Ascending aorta (tissue), 2 donors: Measurements from ENCODE around the gene DMXL1. TPM values are rescaled to one million over a fixed set of nuclear protein-coding genes. Genes with fewer than 3 reads are reported as not detected.

ENCODE experiments used
- DNase-seq, 2 donors: peaks; one replicate each; pipeline ENCODE4 v3.0.0-alpha.2; 2019; ENCODE audit warnings: low spot score in 2 of 2
- H3K27ac ChIP-seq, 2 donors: fragments of 200-600 bp; sonication (generic); one replicate each; pipeline ENCODE4 v1.5.1; 2016 to 2017; ENCODE audit warnings: mild to moderate bottlenecking in 1 of 2
- H3K27me3 ChIP-seq: fragments of 200-600 bp; sonication (generic); one replicate; pipeline ENCODE4 v1.5.1; 2017
- H3K36me3 ChIP-seq, 2 donors: fragments of 200-600 bp; sonication (generic); one replicate each; pipeline ENCODE4 v1.5.1; 2016
- H3K4me1 ChIP-seq, 2 donors: fragments of 200-600 bp; sonication (generic); one replicate each; pipeline ENCODE4 v1.5.1; 2016 to 2017; ENCODE audit warnings: mild to moderate bottlenecking in 1 of 2
- H3K4me3 ChIP-seq, 2 donors: fragments of 200-600 bp; sonication (generic); one replicate each; pipeline ENCODE4 v1.5.1; 2016 to 2017; ENCODE audit warnings: mild to moderate bottlenecking in 1 of 2
- H3K9me3 ChIP-seq, 2 donors: fragments of 200-600 bp; sonication (generic); one replicate each; pipeline ENCODE4 v1.5.1; 2016
- CTCF ChIP-seq, 3 experiments: fragments of 200-600 bp in 2 of 3; fragments of 450-650 bp in 1 of 3; sonication (generic) in 2 of 3; IDR thresholded peaks; one replicate each; pipeline ENCODE4 v1.5.1; 2016 to 2019; ENCODE audit warnings: antibody characterized with exemption in 3 of 3, mild to moderate bottlenecking in 1 of 3, moderate library complexity in 1 of 3
- intact Hi-C: fragments of 100-400 bp; cut with DNase I; formaldehyde crosslinking; loops from one replicate; pipeline ENCODE4 v1.15.1; 2023
- total RNA-seq: library from RNA; depleted of rRNA; stranded (reverse); fragments of >200 nt; gene quantifications from one replicate; pipeline ENCODE4 v1.1.0, GENCODE V29; 2016

The DMXL1 gene
- total RNA-seq, 1 donor from 2014 or later, result 136 TPM

GRCh38 chr5:119288379-119289033 is 217.6 kb downstream of the DMXL1 start:
- Histone ChIP-seq H3K9me3 (no peaks in the 10 kb centered on the region), H3K27me3 (no peaks in the 10 kb centered on the region), H3K4me1 (peaks cover 14 to 63% of the 10 kb centered on the region in 2 donors), H3K27ac (peak overlapping the region; percentile 75 to 83), H3K4me3 (no peak overlapping the region), H3K36me3 (no peaks in the 10 kb centered on the region)
- no peak for TF ChIP-seq CTCF (IDR thresholded peaks at IDR 0.05)
- no peak for DNase-seq
- intact Hi-C loops, result loop anchor here (5.0 kb wide), 1 partner anchor 34 kb away; no protein-coding TSS in a partner anchor

- intact Hi-C loops, result loop anchor here (2.0 to 5.0 kb wide), 2 partner anchors 21 to 33 kb away; no protein-coding TSS in a partner anchor
- Histone ChIP-seq H3K27me3 (no peaks in the 10 kb centered on the region), H3K4me3 (peak overlapping the region in 1 of 2 donors; percentile 26), H3K9me3 (no peaks in the 10 kb centered on the region), H3K36me3 (no peaks in the 10 kb centered on the region), H3K27ac (peak overlapping the region; percentile 75 to 83), H3K4me1 (peaks cover 14 to 58% of the 10 kb centered on the region in 2 donors)
- DNase-seq, result no peak
- no peak for TF ChIP-seq CTCF (IDR thresholded peaks at IDR 0.05)
Observed at GRCh38 chr5:119289438-119290044, 218.7 kb downstream of the DMXL1 start.

GRCh38 chr5:119290161-119290569 is 219.3 kb downstream of the DMXL1 start:
- Histone ChIP-seq H3K27me3 (no peaks in the 10 kb centered on the region), H3K36me3 (no peaks in the 10 kb centered on the region), H3K4me3 (no peak overlapping the region), H3K9me3 (no peaks in the 10 kb centered on the region), H3K4me1 (peaks cover 12 to 52% of the 10 kb centered on the region in 2 donors), H3K27ac (peak overlapping the region; percentile 75 to 83)
- TF ChIP-seq CTCF (IDR thresholded peaks at IDR 0.05), result no peak
- DNase-seq, result no peak
- intact Hi-C loops, result loop anchor here (2.0 kb wide), 1 partner anchor 21 kb away; no protein-coding TSS in a partner anchor

GRCh38 chr5:119290607-119291006 is 219.7 kb downstream of the DMXL1 start:
- H3K4me1 ChIP-seq, result peaks cover 10 to 49% of the 10 kb centered on the region in 2 donors

GRCh38 chr5:119291056-119291455 is 220.2 kb downstream of the DMXL1 start:
- no peaks in the 10 kb centered on the region for H3K36me3 ChIP-seq
- peaks cover 10 to 45% of the 10 kb centered on the region in 2 donors for H3K4me1 ChIP-seq
- no peak for DNase-seq
- intact Hi-C loops, result loop anchor here (2.0 kb wide), 1 partner anchor 22 kb away; no protein-coding TSS in a partner anchor
- H3K4me3 ChIP-seq, result peak overlapping the region in 1 of 2 donors; percentile 46
- no peaks in the 10 kb centered on the region for H3K27me3 ChIP-seq
- H3K9me3 ChIP-seq, result no peaks in the 10 kb centered on the region
- TF ChIP-seq CTCF (IDR thresholded peaks at IDR 0.05), result no peak
- H3K27ac ChIP-seq, result peak overlapping the region; percentile 75 to 83

More at GRCh38 chr5:119290607-119291006, 219.7 kb downstream of the DMXL1 start:
- no peaks in the 10 kb centered on the region for H3K27me3 ChIP-seq
- no peak for DNase-seq
- H3K27ac ChIP-seq, result peak overlapping the region; percentile 75 to 83
- intact Hi-C loops, result loop anchor here (2.0 kb wide), 1 partner anchor 22 kb away; no protein-coding TSS in a partner anchor
- no peak overlapping the region for H3K4me3 ChIP-seq
- no peaks in the 10 kb centered on the region for H3K36me3 ChIP-seq
- no peaks in the 10 kb centered on the region for H3K9me3 ChIP-seq
- TF ChIP-seq CTCF (IDR thresholded peaks at IDR 0.05), result no peak
